Activated effector memory CD4-positive, alpha-beta T cell treated with anti-CD3 and anti-CD28 coated beads, Interleukin-2, amount 50 U/mL, for 16 hours (primary cell): Measurements from ENCODE around the gene DDX23.

Experiments used
- DNase-seq: peaks from one replicate; pipeline ENCODE4 v3.0.0-alpha.2; 2020

DDX23 gene

GRCh38 chr12:48822139-48822538 lies 29.8 kb downstream of the DDX23 start:
- DNase-seq, result no peak

- no peak for DNase-seq
These were observed 31.8 kb downstream of the DDX23 start for GRCh38 chr12:48819986-48820725.

- peak; percentile 73 for DNase-seq
These were observed 33.0 kb downstream of the DDX23 start for GRCh38 chr12:48818831-48819590.

DNA sequence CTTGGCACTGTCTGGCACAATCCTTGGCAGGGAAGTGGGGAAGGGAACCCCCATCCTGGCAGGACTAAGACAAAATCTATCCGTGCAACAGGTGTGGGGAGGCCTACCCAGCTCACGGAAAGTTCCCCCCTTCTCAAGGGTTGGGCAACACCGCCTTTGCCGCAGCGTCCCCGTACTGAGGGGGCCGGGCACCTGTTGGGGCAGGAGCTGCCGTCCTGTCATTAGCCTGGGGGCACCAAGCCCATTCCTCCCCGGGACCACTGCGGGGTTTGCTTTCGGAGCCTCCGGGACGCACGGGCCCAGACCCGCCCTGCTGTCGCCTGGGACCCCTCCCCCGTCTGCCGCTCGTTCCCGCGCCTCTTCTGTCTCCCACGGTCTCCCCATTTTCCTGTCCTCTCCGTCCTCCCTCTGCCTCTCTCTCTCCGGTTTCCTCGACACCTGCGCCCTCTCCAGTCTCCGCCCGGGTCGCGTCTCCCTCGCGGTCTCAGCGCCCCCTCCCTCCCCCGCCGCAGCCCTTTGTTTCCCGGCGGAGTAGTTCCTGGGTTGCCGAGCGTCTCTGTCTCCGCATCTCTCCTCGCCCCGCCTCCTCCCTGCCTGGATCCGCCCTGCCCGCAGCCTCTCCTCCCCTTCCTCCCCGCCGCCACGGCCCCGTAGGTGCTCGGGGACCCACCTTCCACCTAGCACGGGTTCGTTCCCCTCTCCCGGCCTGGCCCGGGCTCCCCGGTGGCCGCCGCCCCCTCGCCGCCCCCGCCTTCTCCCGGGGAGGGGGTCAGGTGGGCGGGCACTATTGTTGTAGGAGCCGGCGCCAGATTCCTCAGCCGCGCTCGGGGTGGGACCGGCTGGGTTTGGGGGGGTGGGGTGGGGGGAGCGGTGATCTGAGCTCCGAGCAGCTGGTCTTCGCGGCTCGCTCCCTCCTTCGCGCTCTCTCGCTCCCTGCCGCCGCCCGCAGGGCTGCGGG lies 33.8 kb downstream of the DDX23 start, which contains the start of gene CACNB3:
Gene CACNB3, plus strand, starts transcription at position 624 of the 958 bp plus-strand sequence. CDS start 434 bp downstream, outside the sequence.
- peak; percentile 92 for DNase-seq

GRCh38 chr12:48816143-48816854 lies 35.7 kb downstream of the DDX23 start:
- no peak for DNase-seq

GRCh38 chr12:48815126-48816110 lies 36.5 kb downstream of the DDX23 start:
- peak; percentile 73 for DNase-seq

DNA sequence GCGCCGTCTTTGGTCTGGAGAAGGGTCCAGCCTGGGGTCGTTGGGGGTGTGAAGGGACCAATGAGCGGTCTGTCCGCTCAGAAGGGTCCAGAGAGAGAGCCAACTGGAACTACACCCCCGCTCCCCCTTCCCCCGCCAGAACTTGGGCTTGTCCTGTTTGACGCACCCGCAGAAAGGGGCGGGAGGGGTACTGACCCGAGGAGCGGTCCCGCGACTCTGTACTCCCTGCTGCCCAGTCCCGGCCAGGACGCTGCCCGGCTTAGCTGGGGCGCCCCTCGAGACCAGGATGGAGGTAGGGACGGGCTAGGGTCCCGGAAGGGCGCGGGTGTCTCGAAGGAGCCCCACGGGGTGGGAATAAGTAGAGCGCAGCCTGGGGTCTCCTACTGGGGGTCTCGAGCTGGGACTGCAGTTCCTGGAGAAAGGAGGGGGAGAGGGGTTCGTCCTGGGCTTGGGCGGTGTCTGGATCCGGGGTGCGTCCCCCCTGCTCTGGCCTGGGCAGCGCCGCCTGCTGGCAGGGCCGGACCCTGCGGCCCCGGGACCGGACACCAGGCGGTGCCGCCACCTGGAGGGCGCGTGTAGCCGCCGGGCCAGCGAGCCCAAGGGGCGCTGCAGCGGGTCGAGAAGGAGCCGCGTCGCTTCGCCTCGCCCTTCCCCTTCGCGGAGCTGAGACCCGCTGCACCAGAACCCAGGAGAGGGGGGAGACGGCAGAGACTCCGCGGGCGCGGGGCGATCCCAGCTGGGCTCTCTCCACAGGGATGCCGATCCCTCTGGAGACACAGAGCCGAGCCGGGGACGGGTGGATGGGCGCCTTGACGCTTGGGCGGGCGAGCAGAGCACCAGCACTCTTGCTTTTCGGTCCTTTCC lies 37.5 kb downstream of the DDX23 start:
- peak; percentile 92 for DNase-seq

- no peak for DNase-seq
These were observed 38.3 kb downstream of the DDX23 start for GRCh38 chr12:48813465-48814261.

- DNase-seq, result no peak
These were observed 39.6 kb downstream of the DDX23 start for GRCh38 chr12:48812389-48812788.

DNA sequence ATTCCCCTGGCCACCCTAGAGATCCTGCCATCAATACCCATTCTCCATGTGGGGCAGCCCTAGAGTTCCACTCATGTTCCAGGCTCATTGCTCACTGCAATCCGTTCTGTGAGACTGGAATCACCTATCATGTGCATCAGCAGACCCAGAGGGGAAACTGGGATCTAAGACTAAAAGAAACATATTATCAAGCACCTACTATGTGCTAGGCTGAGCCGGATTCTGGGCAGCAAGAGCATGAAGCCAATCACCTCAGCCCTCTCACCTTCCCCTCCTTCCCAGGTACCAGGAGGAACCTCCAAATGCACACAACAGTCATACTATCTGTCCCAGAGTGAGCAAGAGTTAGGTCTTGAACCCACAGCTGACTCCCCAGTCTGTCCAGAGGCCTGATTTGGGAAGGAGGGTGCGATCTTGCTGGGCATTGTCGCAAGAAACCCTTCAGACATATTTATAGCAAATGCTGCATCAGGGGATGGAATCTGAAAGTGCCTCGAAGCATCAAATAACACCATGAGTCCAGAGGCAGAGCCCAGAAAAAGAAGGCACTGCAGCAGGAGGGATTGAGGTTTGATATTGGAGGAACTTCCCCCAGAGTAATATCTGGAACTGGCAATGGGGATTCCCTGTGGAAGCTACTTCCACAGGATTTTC lies 40.4 kb downstream of the DDX23 start:
- DNase-seq, result no peak

- DNase-seq, result no peak
These were observed 41.0 kb downstream of the DDX23 start for GRCh38 chr12:48810903-48811431.

- DNase-seq, result no peak
These were observed 44.0 kb downstream of the DDX23 start for GRCh38 chr12:48807981-48808380.

DNA sequence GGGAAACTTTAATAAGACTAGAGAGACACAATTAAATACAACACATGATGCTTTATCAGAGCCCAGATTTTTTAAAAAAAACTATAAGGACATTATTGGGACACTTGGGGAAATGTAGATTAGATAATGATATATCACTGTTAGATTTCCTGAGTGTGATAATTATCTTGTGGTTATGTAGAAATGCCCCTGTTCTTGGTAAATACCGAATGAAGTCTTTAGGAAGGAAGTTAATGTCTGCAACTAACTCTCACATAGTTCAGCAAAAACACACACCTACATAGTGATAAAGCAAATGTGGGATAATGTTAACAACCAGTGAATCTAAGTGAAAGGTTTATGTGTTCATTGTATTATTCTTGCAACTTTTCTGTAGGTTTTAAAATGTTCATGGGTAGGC lies 48.3 kb downstream of the DDX23 start:
- no peak for DNase-seq

- DNase-seq, result no peak
These were observed 51.0 kb downstream of the DDX23 start for GRCh38 chr12:48800971-48801370.

DNA sequence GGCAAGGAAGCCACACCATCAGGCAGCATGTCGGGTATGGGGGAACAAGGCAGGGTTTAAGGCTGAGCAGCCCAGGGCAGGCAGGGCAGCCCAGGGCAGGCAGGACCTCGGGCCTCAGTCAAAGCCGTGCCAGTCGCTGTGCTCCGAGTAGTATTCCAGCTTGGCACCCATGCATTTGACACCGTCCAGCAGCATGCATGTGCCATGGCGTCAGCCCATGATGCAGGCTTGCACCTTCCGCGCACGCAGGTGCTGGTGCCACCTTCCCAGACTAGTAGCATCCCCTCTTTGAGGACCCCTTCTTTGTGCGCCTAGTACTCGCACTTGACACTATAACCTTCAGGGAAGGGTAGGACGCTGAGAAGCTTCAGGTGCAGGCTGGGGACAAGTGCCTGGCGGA lies 51.5 kb downstream of the DDX23 start:
- DNase-seq, result no peak

- no peak for DNase-seq
These were observed 55.0 kb downstream of the DDX23 start for GRCh38 chr12:48796976-48797375.

GRCh38 chr12:48795550-48796455 lies 56.2 kb downstream of the DDX23 start:
- DNase-seq, result peak; percentile 84
